ENCODE measurements around the gene MBTD1. TPM values are rescaled to one million over a fixed set of nuclear protein-coding genes. Genes with fewer than 3 reads are reported as not detected.

Gene MBTD1
- total RNA-seq, 2 experiments from 2014 or later = 8.9 to 9.3 TPM

DNA sequence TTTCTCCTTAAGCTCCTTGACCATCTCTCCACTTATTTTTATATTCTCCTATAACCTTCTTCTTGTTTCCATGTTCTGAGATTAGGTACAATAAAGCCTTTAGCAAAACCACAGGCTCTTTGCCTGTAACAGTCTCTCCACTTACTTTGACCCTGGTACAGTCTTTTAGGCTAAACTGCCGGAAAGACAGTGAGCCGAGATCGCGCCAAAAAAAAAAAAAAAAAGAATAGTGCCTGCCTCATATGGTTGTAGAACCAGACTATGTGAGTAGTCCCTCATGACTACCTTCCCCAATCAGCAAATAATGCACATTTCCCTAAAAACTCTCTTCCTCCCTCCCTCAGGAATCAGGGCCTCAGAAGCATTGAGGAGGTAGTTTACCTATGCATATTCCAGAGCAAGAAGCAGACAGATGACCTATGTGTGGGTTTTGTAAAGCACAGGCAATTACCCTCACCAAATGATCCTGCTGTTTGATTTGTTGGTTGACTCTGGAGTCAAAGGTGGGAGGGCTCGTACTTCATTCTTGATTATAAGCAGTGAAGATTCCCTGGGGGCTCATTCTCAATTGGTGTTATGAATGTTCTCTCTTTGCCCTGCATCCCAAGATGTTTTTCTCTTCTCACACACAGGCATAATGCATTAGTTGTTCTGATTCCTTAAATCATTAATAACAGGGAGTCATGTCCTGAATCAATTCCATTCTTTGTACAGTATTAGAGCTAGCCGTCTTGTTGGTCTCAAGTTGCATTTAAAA, 115.4 kb downstream of the MBTD1 start:
- intact Hi-C loops (cut with DNase I, micrococcal nuclease) = no loop called here
- Mint-ChIP-seq H3K4me3 (no peak overlapping the region), H3K4me1 (peaks cover 20% of the 10 kb centered on the region), H3K27me3 (no peaks in the 10 kb centered on the region), H3K27ac (no peak overlapping the region), H3K36me3 (ENCODE audit: low read depth) (no peaks in the 10 kb centered on the region), H3K9me3 (ENCODE audit: low read depth) (no peaks in the 10 kb centered on the region)
- ChIA-PET CTCF (no interaction called here), POLR2A (no interaction called here)
- no peak for DNase-seq
- ATAC-seq = no peak

DNA sequence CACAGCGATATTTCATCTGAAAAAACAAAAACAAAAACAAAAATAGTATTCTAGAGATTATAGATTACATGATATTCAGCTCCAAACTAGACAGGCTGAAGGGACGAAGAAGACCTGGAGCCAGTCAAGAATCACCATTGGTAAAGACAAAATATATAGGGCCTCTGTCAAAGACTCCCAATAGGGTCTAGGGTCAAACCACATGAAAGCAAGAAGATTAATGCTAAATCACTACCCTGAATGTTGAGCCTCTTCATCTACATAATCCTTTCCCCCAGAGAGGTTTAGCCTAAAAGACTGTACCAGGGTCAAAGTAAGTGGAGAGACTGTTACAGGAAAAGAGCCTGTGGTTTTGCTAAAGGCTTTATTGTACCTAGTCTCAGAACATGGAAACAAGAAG, 117.3 kb downstream of the MBTD1 start:
- DNase-seq (no peak), ATAC-seq (no peak)
- Mint-ChIP-seq H3K36me3 (ENCODE audit: low read depth) (no peaks in the 10 kb centered on the region), H3K4me3 (no peak overlapping the region), H3K4me1 (peaks cover 15% of the 10 kb centered on the region), H3K9me3 (ENCODE audit: low read depth) (no peaks in the 10 kb centered on the region), H3K27ac (no peak overlapping the region), H3K27me3 (no peaks in the 10 kb centered on the region)
- POLR2A ChIA-PET = no interaction called here
- intact Hi-C loops (cut with DNase I, micrococcal nuclease) = no loop called here
- CTCF ChIA-PET = interaction anchor here (0.6 to 1.3 kb wide), 4 partner anchors 10 to 663 kb away, joined by 3 to 5 read pairs (median 4); partner anchors contain the start of genes NME1 and NME2

DNA sequence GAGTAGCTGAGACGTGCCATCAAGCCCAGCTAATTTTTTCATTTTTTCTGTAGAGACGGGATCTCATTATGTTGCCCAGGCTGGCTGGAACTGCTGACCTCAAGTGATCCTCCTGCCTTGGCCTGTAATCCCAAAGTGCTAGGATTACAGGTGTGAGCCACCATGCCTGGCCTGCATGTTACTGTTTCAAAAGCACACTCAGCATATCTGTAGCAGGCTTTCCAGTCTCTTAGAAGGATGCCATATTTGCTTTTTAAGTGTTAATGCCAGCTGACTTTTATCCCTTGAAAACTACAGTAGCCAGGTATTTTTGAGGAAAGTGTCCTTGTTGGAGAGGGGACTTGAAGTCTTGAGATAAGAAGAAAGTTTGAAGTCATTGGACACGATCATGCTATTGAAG, 123.9 kb downstream of the MBTD1 start:
- no peak for ATAC-seq
- intact Hi-C loops (cut with DNase I, micrococcal nuclease) = no loop called here
- no peaks in the 10 kb centered on the region for H3K9me3 Mint-ChIP-seq (ENCODE audit: low read depth)
- ChIA-PET CTCF (interaction anchor here (1.3 to 1.5 kb wide), 2 partner anchors 44 to 132 kb away, joined by 3 to 4 read pairs; no protein-coding TSS in a partner anchor), POLR2A (interaction anchor here (0.6 kb wide), 1 partner anchor 15 kb away, joined by 5 read pairs; the partner anchor contains the start of gene SPAG9)
- peaks cover 1% of the 10 kb centered on the region for H3K27me3 Mint-ChIP-seq
- no peak overlapping the region for H3K27ac Mint-ChIP-seq
- H3K4me1 Mint-ChIP-seq = peaks cover 8% of the 10 kb centered on the region
- DNase-seq = no peak
- no peaks in the 10 kb centered on the region for H3K36me3 Mint-ChIP-seq (ENCODE audit: low read depth)
- no peak overlapping the region for H3K4me3 Mint-ChIP-seq

DNA sequence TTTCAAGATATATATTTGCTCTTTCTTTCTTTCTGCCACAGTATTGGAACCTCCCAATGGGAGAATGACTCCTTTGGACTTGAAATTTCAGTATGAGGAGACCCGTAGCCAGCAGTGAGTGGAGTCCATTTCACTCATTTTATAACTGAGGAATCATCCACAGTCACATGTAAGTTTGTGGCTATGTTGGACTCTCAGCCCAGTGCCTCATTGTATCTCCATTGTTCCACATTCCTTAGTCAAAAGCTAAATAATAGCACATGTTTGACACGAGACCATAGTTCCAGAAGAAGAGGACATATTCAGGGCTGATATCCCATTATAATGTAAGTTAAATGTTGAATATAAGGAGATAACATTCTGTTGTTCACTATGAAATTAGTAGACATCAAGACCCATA, 126.5 kb downstream of the MBTD1 start:
- H3K27ac Mint-ChIP-seq = no peak overlapping the region
- no peak for ATAC-seq
- POLR2A ChIA-PET = no interaction called here
- H3K4me1 Mint-ChIP-seq = peaks cover 8% of the 10 kb centered on the region
- CTCF ChIA-PET = no interaction called here
- H3K27me3 Mint-ChIP-seq = peaks cover 1% of the 10 kb centered on the region
- DNase-seq = no peak
- no peaks in the 10 kb centered on the region for H3K9me3 Mint-ChIP-seq (ENCODE audit: low read depth)
- H3K4me3 Mint-ChIP-seq = no peak overlapping the region
- intact Hi-C loops (cut with DNase I, micrococcal nuclease) = no loop called here
- H3K36me3 Mint-ChIP-seq (ENCODE audit: low read depth) = no peaks in the 10 kb centered on the region

DNA sequence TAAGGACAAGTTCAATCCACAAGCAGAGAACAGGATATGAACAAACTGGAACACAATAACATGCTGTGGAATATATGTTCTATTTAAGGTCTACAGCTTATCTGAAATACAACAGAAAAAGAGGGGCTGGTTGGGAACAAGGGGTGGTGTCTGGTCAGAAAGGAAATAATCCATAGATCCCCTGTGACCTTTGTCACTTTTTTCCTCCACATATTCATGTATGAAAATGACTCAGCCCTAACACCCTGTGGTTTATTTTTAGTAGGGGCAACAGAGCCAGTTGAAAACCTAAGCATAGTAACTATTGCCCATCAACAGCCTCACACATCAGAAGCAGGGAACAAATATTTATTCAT, 126.9 kb downstream of the MBTD1 start:
- intact Hi-C loops (cut with DNase I, micrococcal nuclease) = no loop called here

DNA sequence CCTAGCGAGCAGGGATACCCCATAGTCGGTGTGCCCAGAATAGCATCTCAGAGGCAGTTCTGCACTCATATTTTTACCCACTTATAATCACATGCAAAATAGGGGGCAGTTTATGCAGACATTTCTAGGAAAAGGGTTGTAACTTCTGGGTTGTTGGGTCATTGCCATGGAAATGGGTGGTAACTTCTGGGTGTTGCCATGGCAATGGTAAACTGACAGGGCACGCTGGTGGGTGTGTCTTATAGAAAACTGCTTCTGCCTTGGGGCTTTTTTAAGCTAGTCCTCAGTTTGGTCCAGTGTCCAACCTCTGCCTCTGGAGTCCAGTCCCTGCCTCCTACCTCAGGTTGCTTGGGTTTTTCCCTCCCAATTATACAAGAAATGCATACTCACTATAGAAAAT, 131.8 kb downstream of the MBTD1 start:
- intact Hi-C loops (cut with DNase I, micrococcal nuclease) = loop anchor here in 1 of 2 experiments (10.0 kb wide), 1 partner anchor 403 kb away; no protein-coding TSS in a partner anchor
- CTCF ChIA-PET = no interaction called here
- H3K27me3 Mint-ChIP-seq = no peaks in the 10 kb centered on the region

More for the DNA sequence above, 126.9 kb downstream of the MBTD1 start:
- no peak for DNase-seq
- no peaks in the 10 kb centered on the region for H3K36me3 Mint-ChIP-seq (ENCODE audit: low read depth)
- POLR2A ChIA-PET = no interaction called here
- peaks cover 8% of the 10 kb centered on the region for H3K4me1 Mint-ChIP-seq
- no peaks in the 10 kb centered on the region for H3K9me3 Mint-ChIP-seq (ENCODE audit: low read depth)
- CTCF ChIA-PET = no interaction called here
- no peak overlapping the region for H3K27ac Mint-ChIP-seq
- ATAC-seq = peak; percentile 19
- H3K4me3 Mint-ChIP-seq = no peak overlapping the region
- peaks cover 1% of the 10 kb centered on the region for H3K27me3 Mint-ChIP-seq

More for the DNA sequence above, 131.8 kb downstream of the MBTD1 start:
- H3K27ac Mint-ChIP-seq = no peak overlapping the region
- DNase-seq (peak; percentile 35), ATAC-seq (peak; percentile 19)
- no peaks in the 10 kb centered on the region for H3K36me3 Mint-ChIP-seq (ENCODE audit: low read depth)
- H3K9me3 Mint-ChIP-seq (ENCODE audit: low read depth) = no peaks in the 10 kb centered on the region
- H3K4me3 Mint-ChIP-seq = no peak overlapping the region
- peaks cover 4% of the 10 kb centered on the region for H3K4me1 Mint-ChIP-seq
- POLR2A ChIA-PET = no interaction called here

Other genes with a start within 250 kb of the MBTD1 start
- 10 to 100 TPM; 48.0 to 88.2 TPM for gene SPAG9, start 139.2 kb downstream of the MBTD1 start, total RNA-seq
- gene NME1, start 106.5 kb downstream of the MBTD1 start, total RNA-seq = 100 to 1,000 TPM; 293 to 310 TPM
- gene NME2, start 93.6 kb downstream of the MBTD1 start, total RNA-seq = 100 to 1,000 TPM; 703 to 827 TPM
- 10 to 100 TPM; 49.3 to 74.0 TPM for gene UTP18, start 497 bp upstream of the MBTD1 start, total RNA-seq

All from activated CD4-positive, alpha-beta T cell treated with anti-CD3 and anti-CD28 coated beads for 36 hours (primary cell).